DND-41 (cell line): ENCODE results near the gene PDE4A.

Experiments used
- CTCF ChIP-seq: IDR thresholded peaks from 2 replicates; pipeline ENCODE4 v1.5.1; 2012; ENCODE audit warnings: borderline replicate concordance, low read length, moderate library complexity, mild to moderate bottlenecking; ENCODE audit not compliant: poor library complexity, severe bottlenecking; ENCODE audit errors: extremely low read depth
- EZH2 ChIP-seq: IDR thresholded peaks from 3 replicates; pipeline ENCODE4 v1.6.1; 2012; ENCODE audit warnings: borderline replicate concordance, low read depth, mild to moderate bottlenecking, moderate library complexity, low read length, inconsistent platforms; ENCODE audit not compliant: severe bottlenecking

- TF ChIP-seq CTCF (no peak), EZH2 (no peak)
Observed at GRCh38 chr19:10419200-10419645, 1.1 kb upstream of the PDE4A start.
